Stimulated activated CD8-positive, alpha-beta memory T cell treated with anti-CD3 and anti-CD28 coated beads, Interleukin-7, amount 100 ng/mL, for 24 hours (primary cell): Measurements from ENCODE around the gene DNASE2.

Experiments
- DNase-seq: peaks from one replicate; pipeline ENCODE4 v3.0.0-alpha.2; 2020; ENCODE audit warnings: low read depth

Gene DNASE2

DNA sequence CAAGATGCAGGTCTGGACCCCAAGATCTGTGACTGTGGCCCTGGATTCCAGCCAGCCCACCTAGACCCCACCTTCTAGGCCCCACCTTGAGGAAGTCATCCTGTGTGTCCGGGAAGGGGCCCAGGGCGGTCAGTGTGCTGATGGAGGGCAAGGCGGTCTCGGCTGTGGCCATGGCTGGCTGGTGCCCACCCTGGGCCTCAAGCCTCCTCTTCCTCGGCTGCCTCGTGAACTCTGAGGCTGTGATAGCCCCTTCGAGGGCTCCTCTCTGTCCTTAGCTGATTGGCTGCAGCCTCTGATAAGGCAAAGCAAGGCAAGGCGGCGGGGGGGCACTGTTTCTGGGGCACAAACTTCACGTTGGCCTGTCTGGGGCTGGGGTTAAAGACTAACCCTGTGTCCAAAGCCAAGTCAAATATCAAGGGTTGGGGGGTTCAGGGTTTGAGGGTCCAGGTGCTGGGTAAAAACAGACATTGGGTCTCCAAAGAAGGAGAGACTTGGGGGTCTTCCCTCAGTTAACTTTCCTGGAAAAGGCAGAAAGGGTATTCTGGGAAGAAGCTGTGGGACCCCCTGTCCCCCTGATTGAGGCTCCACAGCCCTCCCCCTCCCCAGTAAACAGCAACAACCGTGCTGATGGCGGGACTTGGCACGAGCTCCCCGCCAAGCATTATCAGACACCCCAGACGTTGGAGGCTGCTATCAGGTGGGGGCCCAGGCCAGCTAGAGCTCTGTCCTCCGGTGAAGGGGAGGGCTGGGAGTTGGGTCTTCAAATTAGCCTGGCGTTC, 5.9 kb upstream of the DNASE2 start, which contains the start of gene KLF1:
Gene KLF1 (minus strand): TSS at position 233 of the 779 bp plus-strand sequence. CDS start 61 bp downstream, at position 172.
- no peak for DNase-seq

DNA sequence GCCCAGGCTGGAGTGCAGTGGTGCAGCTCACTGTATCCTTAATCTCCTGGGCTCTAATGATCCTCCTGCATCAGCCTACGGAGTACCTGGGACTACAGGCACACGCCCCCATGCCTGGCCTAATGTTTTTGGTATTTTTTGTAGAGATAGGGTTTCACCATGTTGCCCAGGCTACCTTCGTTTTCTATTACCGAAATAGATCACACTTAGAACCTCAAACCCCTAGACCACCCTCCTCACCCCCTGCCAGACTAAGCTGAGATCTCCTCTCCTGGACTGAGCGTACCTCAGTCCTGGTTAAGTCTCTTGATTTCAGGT, 5.4 kb upstream of the DNASE2 start:
- DNase-seq = no peak

DNA sequence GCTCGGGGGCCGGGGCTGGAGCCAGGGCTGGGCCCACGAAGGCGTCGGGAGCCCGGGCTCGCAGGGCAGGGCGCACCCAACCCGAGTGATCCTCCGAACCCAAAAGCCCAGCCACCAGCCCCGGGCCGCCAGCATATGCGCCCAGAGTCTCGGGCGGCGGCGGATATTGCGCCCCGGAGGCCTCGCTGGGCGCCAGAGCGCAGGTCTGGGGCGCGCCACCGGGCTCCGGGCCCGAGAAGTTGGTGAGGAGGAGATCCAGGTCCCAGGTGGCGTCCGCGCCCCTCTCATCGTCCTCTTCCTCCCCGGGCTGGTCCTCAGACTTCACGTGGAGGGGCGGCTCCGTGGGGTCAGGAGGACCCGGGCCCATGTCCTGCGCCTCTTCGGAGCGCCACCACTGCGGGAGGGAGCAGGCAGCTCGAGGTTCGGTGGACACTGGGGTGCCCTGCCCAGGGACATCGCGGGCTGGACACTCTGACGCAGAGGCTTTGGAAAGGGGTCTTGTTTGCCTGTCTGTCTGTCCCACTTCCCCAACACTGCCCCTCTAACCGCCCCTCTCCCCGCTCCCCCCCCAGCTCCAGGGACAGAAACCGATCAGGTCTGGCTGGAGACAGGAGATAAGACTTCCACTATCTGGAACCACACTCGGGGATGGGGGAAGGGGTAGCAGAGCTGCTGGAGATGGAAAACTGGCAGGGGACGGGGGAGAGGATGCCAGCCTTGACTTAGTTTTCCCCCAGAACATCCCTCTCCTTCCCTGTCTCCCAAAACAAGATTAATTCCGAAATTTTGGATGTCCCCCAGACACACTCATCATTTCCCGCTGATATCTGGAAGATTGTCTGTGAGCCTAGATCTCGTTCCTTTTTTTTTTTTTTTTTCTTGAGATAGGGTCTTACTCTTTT, 4.8 kb upstream of the DNASE2 start:
- DNase-seq = no peak

DNA sequence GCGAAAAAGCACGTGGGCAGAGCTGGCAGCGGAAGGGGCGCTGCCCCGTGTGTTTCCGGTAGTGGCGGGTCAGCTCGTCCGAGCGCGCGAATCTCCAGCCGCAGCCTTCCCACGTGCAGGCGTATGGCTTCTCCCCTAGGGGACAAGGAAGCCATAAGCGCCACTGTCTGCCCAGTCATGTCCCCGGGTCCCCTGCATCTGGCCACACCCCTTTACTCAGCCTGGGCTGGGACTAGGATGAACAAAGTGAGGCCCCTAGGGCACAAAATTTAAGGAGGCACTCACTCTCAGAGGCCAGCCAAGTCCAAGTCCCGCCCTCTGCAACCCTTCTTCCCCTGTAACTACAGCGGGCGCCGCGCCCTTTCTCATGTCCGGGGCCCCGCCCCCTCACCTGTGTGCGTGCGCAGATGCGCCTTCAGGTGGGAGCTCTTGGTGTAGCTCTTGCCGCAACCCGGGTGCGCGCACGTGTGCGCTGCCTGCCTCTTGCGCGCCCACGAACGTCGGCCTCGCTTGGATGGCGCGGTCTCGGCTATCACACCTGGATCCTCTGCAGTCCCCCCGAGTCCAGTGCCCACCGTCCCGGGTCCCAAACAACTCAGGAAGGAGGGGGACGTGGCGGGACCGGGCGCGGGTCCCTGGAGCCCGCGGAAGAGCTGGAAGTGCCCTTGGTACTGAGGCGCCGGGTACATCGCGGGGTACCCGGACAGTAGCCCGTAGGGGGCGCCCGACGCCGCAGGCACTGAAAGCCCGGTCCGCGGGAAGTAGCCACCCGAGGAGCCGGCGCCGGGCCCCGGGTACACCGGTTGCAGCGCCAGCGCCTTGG, 3.9 kb upstream of the DNASE2 start:
- peak; percentile 83 for DNase-seq

DNA sequence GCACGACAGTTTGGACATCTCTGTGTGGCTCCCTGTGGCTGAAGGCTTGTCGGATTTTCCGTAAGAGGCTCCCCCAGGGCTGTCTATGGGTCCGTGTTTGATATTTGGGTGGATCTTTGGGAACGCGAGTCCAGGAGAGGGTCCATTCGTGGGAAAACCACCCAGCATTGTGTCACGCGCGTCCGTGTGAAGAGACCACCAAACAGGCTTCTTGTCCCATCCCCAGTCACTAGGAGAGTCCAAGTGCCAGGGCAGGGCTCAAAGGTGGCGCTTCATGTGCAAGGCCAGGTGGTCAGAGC, 3.3 kb upstream of the DNASE2 start:
- no peak for DNase-seq

DNA sequence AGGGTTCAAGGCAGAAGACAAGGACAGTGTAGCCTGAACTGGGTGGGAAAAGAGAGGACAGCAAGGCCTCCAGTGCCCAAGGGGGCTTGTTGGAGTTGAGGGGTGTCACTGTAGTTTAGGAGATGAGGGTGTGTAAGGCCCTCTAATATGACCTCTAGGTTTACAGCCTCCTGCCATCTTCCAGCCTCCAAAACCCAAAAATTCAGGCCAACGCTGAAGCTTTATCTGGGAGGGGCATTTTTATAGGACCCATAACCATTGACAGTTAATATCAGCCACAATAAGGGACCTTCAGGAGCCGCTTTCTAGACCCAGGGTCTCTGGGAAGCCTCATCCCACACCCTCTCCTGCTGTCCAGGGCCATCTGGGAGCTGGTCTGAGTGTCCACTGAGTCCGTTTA, 3.0 kb upstream of the DNASE2 start:
- DNase-seq = no peak

DNA sequence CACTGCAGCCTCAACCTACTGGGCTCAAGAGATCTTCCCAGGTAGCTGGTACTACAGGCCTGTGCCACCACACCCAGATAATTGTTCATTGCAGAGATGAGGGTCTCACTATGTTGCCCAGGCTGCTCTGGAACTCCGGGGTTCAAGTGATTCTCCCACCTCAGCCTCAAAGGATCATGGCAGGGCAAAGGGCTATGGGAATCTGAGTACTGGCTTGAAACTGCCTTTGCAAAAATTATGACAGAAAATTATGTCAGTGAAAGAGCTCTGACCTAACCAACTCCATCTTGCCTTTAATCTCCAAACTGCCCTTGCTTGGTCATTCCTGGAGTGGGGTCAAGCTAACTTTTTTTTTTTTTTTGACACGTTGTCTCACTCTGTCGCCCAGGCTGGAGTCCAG, 1.3 kb upstream of the DNASE2 start:
- no peak for DNase-seq

DNA sequence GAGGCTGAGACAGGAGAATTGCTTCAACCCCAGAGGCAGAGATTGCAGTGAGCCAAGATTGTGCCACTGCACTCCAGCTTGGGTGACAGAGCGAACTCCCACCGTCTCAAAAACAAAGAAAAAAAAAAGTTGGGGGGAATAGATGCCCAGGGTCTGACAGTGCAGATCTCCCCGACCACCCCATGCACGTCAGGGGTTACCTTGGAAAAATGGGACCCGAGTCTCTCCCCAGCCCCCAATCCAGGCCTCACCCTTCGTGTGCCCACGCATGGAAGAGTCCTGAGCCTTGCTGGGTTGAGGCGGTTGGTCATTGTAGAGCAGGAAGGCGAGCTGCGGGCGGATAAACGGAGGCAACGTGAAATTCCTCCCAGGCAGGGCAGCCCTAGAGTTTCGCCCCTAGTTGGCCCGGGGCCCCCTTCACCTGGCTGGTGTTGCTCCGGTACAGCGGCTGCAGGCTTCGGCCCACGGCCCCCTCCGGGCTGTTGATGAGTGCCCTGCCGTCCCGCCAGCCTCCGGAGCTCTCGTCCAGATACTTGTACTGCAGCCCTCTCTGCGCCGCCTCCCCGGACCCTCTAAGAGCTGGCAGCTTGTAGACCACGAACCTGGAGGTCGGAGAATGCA, 588 bp downstream of the DNASE2 start:
- no peak for DNase-seq

DNA sequence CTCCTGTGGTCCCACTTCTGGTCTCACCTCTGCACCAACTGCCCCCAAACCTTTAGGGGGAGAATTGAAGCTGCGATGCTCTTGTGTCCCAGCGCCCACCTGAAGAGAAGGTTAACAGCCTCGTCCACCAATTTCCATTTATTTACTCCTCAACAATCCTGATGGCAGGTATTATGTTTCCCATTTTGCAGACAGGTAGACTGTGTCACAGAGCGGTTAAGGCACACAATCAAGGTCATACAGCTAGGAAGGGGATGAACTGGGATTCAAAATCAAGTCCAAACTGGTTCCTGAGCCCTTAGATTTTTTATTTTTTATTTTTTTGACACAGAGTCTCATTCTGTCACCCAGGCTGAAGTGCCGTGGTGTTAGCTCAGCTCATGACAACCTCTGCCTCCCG, 6.2 kb downstream of the DNASE2 start:
- no peak for DNase-seq

DNA sequence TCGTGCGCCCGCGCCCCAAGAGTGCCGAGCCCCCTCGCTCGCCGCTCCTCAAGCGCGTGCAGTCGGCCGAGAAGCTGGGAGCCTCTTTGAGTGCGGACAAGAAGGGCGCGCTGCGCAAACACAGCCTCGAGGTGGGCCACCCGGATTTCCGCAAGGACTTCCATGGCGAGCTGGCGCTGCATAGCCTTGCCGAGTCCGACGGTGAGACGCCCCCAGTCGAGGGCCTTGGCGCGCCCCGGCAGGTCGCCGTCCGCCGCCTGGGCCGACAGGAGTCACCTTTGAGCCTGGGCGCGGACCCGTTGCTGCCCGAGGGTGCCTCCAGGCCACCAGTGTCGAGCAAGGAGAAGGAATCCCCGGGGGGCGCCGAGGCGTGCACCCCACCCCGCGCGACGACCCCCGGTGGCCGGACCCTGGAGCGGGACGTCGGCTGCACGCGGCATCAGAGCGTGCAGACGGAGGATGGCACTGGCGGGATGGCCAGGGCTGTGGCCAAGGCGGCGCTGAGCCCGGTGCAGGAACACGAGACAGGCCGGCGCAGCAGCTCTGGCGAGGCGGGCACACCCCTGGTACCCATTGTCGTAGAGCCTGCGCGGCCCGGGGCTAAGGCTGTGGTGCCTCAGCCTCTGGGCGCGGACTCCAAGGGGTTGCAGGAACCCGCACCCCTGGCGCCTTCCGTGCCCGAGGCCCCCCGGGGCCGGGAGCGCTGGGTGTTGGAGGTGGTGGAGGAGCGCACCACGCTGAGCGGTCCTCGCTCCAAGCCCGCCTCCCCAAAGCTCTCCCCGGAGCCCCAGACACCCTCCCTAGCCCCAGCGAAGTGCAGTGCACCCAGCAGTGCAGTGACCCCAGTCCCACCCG, 7.1 kb downstream of the DNASE2 start:
- no peak for DNase-seq

DNA sequence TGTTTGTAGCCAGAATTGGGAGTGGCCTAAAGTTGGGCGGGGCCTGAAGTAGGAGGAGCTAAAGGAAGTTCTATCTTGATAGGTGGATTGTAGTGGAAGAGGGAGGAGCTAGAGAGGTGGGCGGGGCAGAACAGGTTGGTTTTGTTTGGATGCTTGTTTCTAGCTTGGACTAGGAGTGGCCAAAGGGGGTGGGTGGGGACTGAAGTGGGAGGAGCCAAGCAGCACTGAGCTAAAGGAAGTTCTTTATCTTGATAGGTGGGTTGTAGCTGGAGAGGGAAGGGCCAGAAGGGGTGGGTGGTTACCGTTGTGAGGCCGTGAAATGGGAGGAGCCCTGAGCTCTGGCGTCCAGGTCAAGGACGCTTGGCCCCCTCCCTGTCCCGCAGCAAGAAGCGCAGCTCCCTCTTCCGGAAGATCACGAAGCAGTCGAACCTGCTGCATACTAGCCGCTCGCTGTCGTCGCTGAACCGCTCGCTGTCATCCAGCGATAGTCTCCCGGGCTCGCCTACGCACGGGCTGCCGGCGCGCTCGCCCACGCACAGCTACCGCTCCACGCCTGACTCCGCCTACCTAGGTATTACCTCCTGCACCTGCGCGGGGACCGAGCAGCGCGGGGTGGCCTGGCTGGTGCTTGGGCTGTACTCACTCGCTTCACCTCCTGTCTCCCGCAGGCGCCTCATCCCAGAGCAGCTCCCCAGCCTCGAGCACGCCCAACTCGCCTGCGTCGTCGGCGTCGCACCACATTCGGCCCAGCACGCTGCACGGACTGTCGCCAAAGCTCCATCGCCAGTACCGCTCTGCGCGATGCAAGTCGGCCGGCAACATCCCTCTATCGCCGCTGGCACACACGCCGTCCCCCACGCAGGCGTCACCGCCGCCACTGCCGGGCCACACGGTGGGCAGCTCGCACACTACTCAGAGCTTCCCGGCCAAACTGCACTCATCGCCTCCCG, 8.0 kb downstream of the DNASE2 start:
- DNase-seq = no peak

DNA sequence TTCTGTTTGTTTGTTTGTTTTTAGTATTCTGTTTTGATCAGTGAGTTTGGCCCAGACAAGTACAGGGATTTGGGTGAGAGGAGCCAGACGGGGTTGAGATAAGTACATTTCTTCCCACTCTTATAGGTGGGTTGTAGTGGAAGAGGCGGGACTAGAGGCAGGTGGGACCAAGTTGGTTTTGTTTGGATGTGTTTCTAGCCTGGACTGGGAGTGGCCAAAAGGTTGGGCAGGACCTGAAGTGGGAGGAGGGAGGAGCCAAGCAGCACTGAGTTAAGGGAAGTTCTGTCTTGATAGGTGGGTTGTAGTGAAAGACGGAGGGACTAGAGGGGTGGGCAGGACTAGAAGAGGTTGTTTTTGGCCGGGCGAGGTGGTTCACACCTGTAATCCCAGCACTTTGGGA, 9.0 kb downstream of the DNASE2 start:
- no peak for DNase-seq

DNA sequence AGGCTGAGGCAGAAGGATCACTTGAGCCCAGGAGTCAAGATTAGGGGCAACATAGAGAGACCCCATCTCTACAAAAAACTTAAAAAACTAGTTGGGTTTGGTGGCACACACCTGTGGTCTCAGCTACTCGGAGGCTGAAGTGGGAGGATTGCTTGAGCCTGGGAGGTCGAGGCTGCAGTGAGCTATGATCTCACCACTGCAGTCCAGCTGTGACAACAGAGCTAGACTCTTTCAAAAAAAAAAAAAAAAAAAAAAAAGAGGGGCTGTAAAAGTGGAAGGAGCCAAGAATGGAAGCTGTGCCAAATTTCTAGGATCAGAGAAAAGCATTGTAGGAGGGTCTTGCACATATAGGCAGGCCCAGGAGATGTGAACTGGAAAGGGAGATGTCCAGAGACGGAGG, 9.6 kb downstream of the DNASE2 start:
- no peak for DNase-seq

DNA sequence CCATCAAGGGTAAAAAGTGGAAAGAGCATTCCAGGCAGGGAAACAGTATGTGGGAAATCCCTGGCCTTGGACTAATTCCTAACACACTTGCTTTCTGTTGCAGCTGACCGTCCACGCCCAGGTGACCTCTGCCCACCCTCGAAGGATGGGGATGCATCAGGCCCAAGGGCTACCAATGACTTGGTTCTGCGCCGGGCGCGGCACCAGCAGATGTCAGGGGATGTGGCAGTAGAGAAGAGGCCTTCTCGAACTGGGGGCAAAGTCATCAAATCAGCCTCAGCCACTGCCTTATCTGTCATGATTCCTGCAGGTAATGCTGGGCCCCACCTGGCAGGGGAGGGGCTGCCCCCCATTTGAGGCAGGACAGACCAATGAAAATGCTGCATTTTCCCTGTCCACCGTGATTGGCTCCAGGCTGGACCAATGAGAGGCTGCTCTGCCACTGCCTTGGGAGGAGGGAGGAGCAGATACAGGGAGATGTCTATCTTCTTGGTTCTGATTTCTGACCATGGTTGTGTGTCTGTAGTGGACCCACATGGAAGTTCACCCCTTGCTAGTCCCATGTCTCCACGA, 12.6 kb downstream of the DNASE2 start:
- DNase-seq = no peak

DNA sequence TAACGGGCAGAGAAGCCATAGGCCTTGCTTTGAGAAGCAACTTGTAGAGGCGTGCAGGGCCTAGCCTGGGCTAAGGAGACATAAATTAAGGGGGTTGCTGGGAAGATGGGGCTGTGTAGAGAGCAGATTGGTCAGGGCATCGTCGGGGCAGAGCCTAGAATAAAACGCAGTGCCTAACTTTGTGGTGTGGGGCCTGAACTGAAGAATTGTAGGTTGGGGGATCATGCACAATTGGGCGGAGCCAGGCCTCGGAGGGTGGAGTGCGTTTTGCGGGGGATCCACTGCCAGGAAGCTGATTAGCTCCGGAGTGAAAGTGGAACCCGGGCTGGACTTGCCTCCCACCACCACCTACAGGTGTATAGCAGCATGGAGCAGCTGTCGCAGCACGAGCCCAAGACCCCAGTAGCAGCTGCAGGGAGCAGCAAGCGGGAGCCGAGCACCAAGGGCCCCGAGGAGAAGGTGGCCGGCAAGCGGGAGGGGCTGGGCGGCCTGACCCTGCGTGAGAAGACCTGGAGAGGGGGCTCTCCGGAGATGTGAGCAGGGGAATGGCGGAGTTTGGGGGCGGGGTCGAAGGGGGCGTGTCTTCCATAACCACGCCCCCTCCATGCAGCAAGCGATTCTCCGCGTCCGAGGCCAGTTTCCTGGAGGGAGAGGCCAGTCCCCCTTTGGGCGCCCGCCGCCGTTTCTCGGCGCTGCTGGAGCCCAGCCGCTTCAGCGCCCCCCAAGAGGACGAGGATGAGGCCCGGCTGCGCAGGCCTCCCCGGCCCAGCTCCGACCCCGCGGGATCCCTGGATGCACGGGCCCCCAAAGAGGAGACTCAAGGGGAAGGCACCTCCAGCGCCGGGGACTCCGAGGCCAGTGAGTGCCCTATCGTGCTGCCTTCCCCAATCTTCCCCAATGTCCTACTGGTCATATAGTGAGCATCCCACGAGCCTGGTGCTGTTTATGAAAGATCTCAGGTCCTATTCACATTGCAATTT, 13.8 kb downstream of the DNASE2 start:
- no peak for DNase-seq

DNA sequence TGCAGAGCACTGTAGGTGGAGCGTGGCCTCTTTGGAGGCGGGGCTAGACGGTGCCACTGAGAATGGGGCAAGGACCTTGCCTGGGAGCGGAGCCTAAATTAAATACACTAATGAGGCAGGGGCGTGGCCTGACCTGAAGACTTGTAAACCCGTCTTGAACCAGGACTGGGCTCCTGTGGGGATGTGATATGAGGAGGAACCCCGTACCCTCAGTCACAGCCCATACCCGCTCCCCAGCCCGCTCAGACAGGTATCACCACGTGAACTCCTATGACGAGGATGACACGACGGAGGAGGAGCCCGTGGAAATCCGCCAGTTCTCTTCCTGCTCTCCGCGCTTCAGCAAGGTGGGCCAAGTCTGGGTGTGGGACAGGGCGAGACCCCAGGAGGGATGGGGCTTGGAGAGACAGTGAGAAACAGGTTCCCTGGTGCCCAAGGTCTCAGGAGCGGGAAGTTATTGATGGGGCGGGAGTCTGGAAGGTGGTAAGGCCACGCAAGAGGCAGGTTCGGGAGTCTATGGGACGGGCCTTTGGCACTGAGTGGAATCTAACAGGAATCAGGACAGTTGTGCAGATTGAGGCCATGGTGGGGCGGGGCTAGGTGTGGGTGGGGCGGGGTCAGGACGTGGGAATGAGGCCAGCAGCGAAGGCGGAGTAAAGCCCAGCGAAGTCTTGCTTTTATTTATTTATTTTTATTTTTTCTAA, 14.7 kb downstream of the DNASE2 start:
- no peak for DNase-seq

DNA sequence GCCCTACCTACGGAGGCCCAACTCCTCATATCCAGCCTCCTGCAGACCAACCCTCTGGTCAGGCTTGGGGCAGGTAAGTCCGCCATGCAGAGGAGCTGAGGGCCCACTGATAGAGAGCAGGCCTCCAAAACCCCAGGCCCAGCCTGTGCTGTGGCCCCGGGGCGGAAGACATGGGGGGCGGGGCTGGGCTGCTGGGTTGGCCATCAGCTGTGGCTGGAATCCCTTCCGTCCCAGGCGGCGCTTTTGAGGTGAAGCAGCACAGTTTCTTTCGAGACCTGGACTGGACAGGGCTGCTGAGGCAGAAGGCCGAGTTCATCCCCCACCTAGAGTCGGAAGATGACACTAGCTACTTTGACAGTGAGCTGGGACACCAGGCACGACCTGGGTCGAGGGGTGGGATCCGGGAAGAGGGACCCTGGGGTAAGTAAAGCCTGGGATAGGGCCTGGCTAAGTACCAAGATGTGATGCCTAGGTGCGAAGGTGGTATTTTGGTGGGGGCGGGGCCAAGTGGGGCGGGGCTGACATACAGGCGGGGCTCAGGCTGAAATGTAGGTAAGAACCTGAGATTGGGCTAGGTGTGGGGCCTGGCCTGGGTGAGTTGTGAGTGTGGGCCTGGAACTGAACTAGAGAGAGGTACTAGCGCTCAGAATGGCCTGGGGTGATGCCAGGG, 15.4 kb downstream of the DNASE2 start:
- DNase-seq = no peak
